ENCODE measurements around the gene ZNF525.
A peak's percentile ranks its signal among the peaks of the same experiment; 100 is the strongest.
"Not testable (repeated sequence)": the region's sequence is repeated elsewhere in the genome, so short reads cannot be mapped to it uniquely, and the experiment has no call there.

The ZNF525 gene

DNA sequence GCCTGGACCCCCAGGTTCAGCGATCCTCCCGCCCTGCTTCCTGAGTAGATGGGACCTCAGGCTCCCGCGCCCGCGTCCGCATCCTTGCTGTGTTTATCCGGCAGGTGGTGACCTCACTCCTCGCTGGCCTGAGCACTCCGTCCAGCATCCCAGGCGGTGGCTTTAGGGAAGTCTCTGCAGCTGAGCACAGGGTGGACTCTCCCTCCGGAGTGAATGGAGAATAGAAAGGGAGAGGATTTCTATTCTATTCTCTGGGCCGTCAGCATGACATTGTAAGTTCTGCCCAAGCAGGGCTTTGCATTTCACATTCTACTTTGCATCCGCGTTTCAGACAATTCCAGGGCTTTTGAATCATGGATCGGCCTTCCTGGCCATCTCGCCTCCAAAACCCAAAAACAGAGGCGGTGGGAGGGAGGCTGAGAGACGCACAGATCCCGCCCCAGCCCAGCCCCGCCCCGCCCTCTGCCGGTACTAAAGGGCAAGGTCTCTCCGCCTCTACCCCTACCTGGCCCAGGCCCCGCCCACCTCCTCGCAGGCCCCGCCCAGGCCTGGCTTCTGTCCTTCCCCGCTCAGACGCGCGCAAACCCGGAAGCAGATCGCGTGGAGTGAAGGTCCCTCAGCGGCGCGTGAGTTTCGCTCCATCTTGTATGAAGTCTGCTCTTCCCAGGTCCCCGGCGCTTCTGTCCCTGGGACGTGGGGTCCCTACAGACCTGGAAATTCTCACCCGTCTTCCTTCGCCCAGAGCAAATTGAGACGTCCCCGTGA lies at the start of gene ZNF525:
Gene ZNF525, plus strand, starts transcription at position 572 of the 765 bp plus-strand sequence. CDS start 6,577 bp downstream, outside the sequence.
- DNase-seq: peak in 57 of 58 donors; percentile 9 to 89 (median 74)

- peak in 5 of 58 donors; percentile 0 to 7 (median 3) for DNase-seq
Observed at GRCh38 chr19:53328967-53329366, 36.5 kb upstream of the ZNF525 start.

DNA sequence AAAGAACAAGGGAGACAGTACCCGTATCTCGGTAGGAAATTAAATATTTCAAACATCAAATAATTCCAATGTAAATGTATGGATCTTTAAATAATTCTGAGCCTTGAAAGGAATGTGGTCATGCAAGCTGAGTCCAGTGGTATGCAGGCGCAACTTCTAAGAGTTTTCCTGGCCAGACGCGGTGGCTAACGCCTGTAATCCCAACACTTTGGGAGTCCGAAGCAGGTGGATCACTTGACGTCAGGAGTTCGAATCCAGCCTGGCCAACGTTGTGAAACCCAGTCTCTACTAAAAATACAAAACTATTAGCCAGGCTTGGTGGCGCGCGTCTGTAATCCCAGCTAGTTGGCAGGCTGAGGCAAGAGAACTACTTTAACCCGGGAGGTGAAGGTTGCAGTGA lies 33.0 kb upstream of the ZNF525 start:
- no peak for DNase-seq

- DNase-seq: peak in 10 of 58 donors; percentile 12 to 35 (median 24)
Observed at GRCh38 chr19:53333066-53333462, 32.4 kb upstream of the ZNF525 start.

DNA sequence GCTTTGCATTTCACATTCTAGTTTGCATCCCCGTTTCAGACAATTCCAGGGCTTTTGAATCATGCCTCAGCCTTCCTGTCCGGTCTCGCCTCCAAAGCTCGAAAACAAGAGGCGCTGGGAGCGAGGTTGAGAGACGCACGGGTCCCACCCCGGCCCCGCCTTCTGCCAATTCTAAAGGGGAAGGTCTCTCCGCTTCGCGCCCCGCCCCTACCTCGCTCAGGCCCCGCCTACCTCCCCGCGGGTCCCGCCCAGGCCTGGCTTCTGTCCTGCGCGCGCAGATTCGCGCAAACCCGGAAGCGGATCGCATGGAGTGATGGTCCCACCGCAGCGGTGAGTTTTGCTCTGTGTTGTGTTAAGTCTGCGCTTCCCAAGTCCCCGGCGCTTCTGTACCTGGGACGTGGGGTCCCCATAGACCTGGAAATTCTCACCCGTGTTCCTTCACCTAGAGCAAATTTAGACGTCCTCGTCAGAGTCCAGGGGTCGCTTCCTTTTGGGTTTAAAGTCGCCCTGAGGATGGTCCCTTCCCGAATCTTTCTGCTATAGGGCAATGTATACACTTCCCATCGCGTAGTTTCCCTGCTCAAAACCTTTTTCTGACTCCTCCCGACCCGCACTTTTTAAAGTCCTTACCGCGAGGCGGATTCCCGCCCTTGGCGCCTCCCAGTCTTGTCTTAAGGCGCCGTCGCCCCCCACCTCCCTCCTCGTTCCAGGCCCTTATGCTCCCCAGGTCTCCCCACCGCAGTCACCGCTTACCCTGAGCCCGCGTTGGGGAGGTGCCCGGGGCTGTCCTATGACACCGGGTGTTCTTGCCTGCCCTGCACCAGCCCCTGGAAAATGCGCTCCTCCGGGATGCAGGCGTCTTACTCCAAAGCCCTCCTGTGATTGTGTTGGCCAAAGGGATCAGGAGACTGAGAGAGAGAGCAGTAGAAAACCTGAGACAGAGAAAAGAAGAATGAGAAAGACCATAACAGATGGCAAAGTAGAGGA lies 31.7 kb upstream of the ZNF525 start, which contains the start of gene ZNF845:
Gene ZNF845, plus strand, starts transcription at position 287 of the 987 bp plus-strand sequence. CDS start 7,559 bp downstream, outside the sequence.
- DNase-seq: peak; percentile 41 to 96 (median 85)

GRCh38 chr19:53344403-53344802 lies 21.1 kb upstream of the ZNF525 start:
- not testable (repeated sequence) for DNase-seq

DNA sequence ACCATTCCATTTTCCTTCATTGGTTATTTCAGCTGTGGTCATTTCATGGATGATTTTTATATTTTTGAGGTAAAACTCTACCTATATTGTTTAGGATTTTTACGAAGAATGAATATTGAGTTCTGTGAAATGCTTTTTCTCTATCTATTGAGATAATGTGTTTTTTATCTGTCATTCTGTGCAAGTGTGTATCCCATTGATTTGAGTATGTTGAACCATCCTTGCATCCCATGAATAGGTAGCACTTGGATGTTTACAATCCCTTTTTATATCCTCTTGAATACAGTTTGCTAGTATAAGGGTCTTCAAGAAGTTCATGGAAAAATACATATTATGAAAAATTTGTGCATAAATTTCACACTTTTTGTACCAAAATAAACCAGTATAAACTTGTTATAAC lies 9.8 kb upstream of the ZNF525 start:
- DNase-seq: no peak

DNA sequence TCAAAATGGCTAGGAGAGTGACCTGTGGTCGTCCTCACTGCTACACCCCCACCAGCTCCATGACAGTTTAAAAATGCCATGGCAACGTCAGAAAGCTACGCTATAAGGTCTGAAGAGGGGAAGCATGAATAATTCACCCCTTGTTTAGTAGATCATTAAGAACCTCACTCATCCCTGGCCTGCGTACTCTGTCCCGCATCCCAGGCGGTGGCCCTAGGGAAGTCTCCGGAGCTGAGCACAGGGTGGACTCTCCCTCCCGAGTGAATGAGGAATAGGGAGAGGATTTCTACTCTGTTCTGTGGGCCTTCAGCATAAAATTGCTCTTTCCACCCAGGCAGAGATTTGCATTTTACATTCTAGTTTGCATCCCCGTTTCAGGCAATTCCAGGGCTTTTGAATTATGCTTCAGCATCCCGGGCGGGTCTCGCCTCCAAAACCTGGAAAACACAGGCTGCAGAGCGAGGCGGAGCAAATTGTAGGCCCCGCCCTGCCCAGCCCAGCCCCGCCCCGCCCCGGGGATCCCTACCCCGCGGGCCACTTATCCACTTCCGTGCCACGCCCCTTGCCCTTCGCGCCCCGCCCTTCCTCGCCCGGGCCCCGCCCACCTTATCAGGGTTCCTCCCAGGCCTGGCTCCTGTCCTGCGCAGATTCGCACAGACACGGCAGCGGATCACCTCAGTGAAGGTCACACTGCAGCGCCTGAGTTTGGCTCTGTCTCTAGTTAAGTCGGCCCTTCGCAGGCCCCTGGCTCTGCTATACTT lies 7.5 kb upstream of the ZNF525 start:
- DNase-seq: no peak

DNA sequence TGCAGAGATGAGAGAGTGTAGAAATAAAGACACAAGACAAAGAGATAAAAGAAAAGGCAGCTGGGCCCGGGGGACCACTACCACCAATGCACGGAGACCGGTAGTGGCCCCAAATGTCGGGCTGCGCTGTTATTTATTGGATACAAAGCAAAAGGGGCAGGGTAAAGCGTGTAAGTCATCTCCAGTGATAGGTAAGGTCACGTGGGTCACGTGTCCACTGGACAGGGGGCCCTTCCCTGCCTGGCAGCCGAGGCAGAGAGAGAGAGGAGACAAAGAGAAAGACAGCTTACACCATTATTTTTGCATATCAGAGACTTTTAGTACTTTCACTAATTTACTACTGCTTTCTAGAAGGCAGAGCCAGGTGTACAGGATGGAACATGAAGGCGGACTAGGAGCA lies 5.4 kb upstream of the ZNF525 start:
- not testable (repeated sequence) for DNase-seq

GRCh38 chr19:53365899-53366493 lies 491 bp downstream of the ZNF525 start:
- DNase-seq: peak in 4 of 58 donors; percentile 18 to 39 (median 38)

- no peak for DNase-seq
Observed at GRCh38 chr19:53372196-53372595, 6.7 kb downstream of the ZNF525 start.

GRCh38 chr19:53374288-53374687 lies 8.8 kb downstream of the ZNF525 start:
- DNase-seq: no peak

DNA sequence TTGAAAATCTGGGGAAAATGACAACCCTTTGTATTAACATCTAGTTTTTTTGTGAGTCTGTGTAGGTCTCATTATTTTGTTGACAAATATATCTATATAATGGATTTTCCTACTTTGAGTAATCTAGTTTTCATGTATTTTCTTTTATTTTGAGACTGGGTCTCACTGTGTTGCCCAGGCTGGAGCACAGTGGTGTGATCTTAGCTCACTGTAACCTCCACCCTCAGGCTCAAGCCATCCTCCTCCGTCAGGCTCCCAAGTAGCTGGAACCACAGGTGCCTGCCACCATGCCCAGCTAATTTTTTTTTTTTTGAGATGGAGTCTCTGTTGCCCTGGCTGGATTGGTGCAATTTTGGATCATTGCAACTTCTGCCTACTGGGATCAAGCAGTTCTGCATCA lies 9.2 kb downstream of the ZNF525 start:
- DNase-seq: no peak

GRCh38 chr19:53381376-53381775 lies 15.9 kb downstream of the ZNF525 start:
- DNase-seq: no peak

DNA sequence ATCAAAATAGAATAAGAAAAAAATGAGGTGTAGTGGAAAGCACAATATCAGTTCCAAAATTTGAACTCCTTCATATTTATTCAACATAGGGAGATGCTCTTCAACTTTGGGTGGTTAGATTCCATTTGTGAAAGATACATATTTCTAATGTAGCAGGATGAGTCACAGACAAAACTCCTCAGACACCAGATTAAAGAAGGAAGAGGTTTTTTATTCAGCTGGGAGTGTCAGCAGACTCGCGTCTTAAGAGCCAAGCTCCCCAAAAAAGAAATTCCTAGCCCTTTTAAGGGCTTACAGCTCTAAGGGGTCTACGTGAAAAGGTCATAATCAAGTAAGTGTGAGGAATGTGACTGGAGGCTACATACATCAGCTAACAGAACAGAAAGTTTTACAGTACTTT lies 22.7 kb downstream of the ZNF525 start:
- no peak for DNase-seq

GRCh38 chr19:53388904-53389303 lies 23.4 kb downstream of the ZNF525 start:
- DNase-seq: no peak

- no peak for DNase-seq
Observed at GRCh38 chr19:53389571-53389970, 24.1 kb downstream of the ZNF525 start.

GRCh38 chr19:53389978-53390377 lies 24.5 kb downstream of the ZNF525 start:
- peak in 3 of 58 donors; percentile 4 to 5 (median 5) for DNase-seq

DNA sequence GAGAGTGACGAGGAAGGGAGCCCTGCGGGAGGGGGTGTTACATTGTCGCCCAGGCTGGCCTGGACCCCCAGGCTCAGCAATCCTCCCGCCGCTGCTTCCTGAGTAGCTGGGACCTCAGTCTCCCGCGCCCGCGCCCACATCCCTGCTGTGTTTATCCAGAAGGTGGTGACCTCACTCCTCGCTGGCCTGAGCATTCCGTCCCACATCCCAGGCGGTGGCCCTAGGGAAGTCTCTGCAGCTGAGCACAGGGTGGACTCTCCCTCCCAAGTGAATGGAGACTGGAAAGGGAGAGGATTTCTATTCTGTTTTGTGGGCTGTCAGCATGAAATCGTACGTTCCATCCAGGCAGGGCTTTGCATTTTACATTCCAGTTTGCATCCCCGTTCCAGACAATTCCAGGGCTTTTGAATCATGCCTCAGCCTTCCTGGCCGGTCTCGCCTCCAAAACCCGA lies 29.0 kb downstream of the ZNF525 start:
- peak in 16 of 58 donors; percentile 16 to 59 (median 38) for DNase-seq

Data from anterior cingulate cortex (tissue), 58 donors.